BLaER1 treated with 17β-estradiol and CSF1 and Interleukin-3, amounts not matched to agents 10 nM and 100 nM (cell line): ENCODE data around the gene EYA3.

ENCODE experiments used
- H3K27ac ChIP-seq, 11 experiments: shearing (Covaris generic); formaldehyde crosslinking; 2 replicates each; pipeline ENCODE4 v1.8.1; 2022
- H3K27me3 ChIP-seq, 11 experiments: shearing (Covaris generic); formaldehyde crosslinking; 2 replicates each; pipeline ENCODE4 v1.8.1; 2022
- H3K36me3 ChIP-seq, 11 experiments: shearing (Covaris generic); formaldehyde crosslinking; 2 replicates each; pipeline ENCODE4 v1.8.1; 2022
- H3K4me1 ChIP-seq, 10 experiments: shearing (Covaris generic); formaldehyde crosslinking; 2 replicates each; pipeline ENCODE4 v1.8.1; 2022
- H3K4me2 ChIP-seq, 11 experiments: shearing (Covaris generic); formaldehyde crosslinking; 2 replicates each; pipeline ENCODE4 v1.8.1; 2022
- H3K4me3 ChIP-seq, 10 experiments: shearing (Covaris generic); formaldehyde crosslinking; 2 replicates each; pipeline ENCODE4 v1.8.1; 2022
- H3K9ac ChIP-seq, 11 experiments: shearing (Covaris generic); formaldehyde crosslinking; 2 replicates each; pipeline ENCODE4 v1.8.1; 2022
- H3K9me3 ChIP-seq, 11 experiments: shearing (Covaris generic); formaldehyde crosslinking; replicated peaks in 1 of 11; 2 replicates each; pipeline ENCODE4 v1.8.1; 2022
- H4K20me1 ChIP-seq, 11 experiments: shearing (Covaris generic); formaldehyde crosslinking; 2 replicates each; pipeline ENCODE4 v1.8.1; 2022
- Cebpa-rat ChIP-seq, 11 experiments: shearing (Covaris generic); IDR thresholded peaks; 2 replicates each; pipeline ENCODE4 v1.8.1; 2022

EYA3 gene

DNA sequence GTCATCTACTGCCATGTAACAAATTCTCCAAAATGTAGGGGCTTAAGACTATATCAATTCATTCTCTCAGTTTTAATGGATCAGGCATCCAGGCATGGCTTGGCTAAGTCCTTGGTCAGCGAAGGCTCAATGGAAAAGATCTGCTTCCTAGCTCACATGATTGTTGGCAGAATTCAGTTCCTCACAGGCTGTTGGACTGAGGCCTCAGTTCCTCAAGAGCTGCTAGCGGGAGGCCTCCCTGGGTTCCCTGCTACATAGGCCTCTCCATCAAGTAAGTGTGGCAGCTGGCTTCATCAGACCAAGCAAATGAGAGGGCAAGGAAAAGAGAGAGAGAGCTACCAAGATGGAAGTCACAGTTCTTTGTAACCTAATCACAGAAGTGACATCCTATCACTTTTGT lies 19.6 kb upstream of the EYA3 start:
- Histone ChIP-seq H3K9me3 (no peaks in the 10 kb centered on the region), H4K20me1 (no peaks in the 10 kb centered on the region), H3K27ac (0 out of 22 replicates have a peak overlapping the region, but pooled peaks of 1 of the 11 experiments have one; percentile 6), H3K4me2 (peak overlapping the region in 3 of 11 experiments; percentile 13 to 51 (median 48); a peak in 5 of 22 replicates), H3K4me1 (peaks cover 0 to 77% (median 31%) of the 10 kb centered on the region in 10 experiments; a peak in 15 of 20 replicates), H3K27me3 (no peaks in the 10 kb centered on the region), H3K4me3 (no peak overlapping the region), H3K36me3 (no peaks in the 10 kb centered on the region), H3K9ac (no peak overlapping the region)
- no peak for TF ChIP-seq Cebpa-rat (IDR thresholded peaks at IDR 0.05)

DNA sequence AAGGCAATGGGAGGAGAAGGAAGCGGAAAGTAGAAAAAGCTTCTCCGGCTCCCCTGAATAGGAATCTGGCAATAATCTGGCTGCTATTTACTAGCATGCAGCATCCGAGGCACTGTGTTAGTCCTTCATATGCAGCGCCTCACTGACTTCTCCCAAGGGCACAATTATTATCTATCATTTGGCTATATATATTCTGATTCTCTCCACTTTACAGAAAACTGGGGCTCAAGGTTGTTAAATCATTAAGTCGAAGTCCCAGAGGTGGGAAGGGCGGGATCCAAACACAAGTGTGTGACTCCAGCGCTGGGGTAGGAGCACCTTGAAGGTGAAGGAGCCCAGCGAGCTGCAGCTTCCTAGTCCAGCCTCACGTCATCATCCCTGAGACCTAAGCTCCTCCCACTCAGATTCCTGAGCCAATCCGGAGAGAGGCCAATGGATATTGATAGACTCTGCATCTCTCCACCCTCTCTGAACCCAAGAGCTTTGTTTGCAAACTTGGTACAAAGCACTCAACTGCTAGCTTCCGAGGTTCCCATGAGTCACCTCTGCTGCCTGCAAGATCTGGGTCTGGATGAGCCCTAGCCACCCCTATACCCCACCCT lies 16.6 kb upstream of the EYA3 start:
- H3K36me3 ChIP-seq = no peaks in the 10 kb centered on the region
- H3K4me1 ChIP-seq = peaks cover 0 to 47% (median 9%) of the 10 kb centered on the region in 10 experiments; a peak in 9 of 20 replicates
- no peak overlapping the region for H3K9ac ChIP-seq
- no peaks in the 10 kb centered on the region for H3K9me3 ChIP-seq
- no peak for TF ChIP-seq Cebpa-rat (IDR thresholded peaks at IDR 0.05)
- H3K27me3 ChIP-seq = no peaks in the 10 kb centered on the region
- H4K20me1 ChIP-seq = no peaks in the 10 kb centered on the region
- no peak overlapping the region for H3K27ac ChIP-seq
- H3K4me3 ChIP-seq = no peak overlapping the region
- H3K4me2 ChIP-seq = no peak overlapping the region; a peak in 1 of 22 replicates

DNA sequence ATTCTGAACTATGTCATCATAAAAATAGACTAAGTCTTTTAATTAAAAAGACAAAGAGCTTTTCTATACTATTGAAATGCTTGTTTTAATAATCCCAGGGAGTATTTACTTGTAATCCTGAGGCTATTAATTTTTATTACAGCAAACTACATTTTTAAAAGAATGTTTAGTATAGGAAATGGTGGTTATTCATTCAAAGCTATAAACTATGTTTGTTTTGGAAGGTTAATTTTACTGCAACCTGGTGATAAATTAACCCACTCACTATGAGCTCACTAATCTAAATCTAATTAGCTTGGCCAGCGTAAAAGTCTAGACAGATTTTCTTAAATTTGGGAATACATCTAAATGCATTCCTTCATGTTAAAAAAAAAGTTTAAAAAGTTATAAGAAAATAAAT lies 13.8 kb upstream of the EYA3 start:
- no peak for TF ChIP-seq Cebpa-rat (IDR thresholded peaks at IDR 0.05)
- H3K9me3 ChIP-seq = no peaks in the 10 kb centered on the region
- no peak overlapping the region for H3K4me3 ChIP-seq

DNA sequence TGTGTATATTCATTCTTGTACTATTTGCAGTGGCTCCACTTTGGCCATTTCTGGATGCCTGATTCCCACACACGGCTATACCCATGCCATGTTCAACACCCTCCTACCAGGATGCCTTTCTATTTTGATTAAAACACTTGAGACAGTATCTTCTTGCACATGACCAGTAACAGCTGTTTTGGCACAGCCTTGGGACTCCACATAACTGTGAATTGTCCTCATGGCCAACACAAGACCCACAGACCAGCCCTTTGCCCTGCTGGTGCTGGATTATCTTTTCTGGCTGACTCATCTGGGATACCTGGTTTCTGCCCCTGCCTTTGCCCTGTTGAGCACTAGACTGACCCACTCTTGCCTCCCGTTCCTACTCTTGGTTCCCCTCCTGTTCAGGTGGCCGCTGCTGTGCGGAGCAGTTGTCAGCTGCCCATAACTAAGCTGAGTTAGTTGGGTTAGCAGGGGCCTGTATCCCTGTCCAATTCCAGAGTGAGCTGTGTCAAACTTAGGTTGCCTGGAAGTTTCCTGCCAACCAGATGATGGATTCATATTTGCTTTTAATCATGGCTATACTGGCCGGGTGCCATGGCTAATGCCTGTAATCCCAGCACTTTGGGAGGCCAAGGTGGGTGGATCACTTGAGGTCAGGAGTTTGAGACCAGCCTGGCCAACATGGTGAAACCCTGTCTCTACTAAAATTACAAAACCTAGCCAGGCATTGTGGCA lies 10.8 kb upstream of the EYA3 start:
- no peaks in the 10 kb centered on the region for H4K20me1 ChIP-seq
- H3K4me1 ChIP-seq = peaks cover 0 to 20% (median 7%) of the 10 kb centered on the region in 10 experiments; a peak in 10 of 20 replicates
- no peak overlapping the region for H3K9ac ChIP-seq
- no peaks in the 10 kb centered on the region for H3K27me3 ChIP-seq
- H3K36me3 ChIP-seq = no peaks in the 10 kb centered on the region
- no peak overlapping the region for H3K4me2 ChIP-seq
- no peak overlapping the region for H3K27ac ChIP-seq
- H3K9me3 ChIP-seq = no peaks in the 10 kb centered on the region
- TF ChIP-seq Cebpa-rat (IDR thresholded peaks at IDR 0.05) = no peak
- H3K4me3 ChIP-seq = no peak overlapping the region

More for the DNA sequence above, 13.8 kb upstream of the EYA3 start:
- Histone ChIP-seq H3K4me2 (no peak overlapping the region), H3K9ac (no peak overlapping the region), H3K4me1 (peaks cover 0 to 23% (median 7%) of the 10 kb centered on the region in 10 experiments; a peak in 9 of 20 replicates), H3K27ac (no peak overlapping the region), H3K27me3 (no peaks in the 10 kb centered on the region), H4K20me1 (no peaks in the 10 kb centered on the region), H3K36me3 (no peaks in the 10 kb centered on the region)

DNA sequence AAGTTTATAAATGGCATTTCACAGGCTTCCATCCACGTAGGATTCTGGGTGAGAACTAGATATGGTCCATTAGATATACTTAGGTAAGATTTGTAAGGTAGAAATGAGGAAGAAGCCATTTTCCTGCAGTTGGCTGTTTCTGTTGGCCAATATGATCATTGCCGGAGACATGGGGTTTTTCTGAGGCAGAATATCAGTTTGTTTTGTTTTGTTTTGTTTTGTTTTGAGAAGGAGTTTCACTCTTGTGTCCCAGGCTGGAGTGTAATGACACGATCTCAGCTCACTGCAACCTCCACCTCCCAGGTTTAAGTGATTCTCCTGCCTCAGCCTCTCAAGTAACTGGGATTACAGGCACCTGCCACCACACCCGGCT lies 8.7 kb upstream of the EYA3 start:
- no peak for TF ChIP-seq Cebpa-rat (IDR thresholded peaks at IDR 0.05)
- no peak overlapping the region for H3K9ac ChIP-seq
- peak overlapping the region in 3 of 11 experiments; percentile 12 to 43 (median 23); a peak in 3 of 22 replicates for H3K4me2 ChIP-seq
- H3K9me3 ChIP-seq = no peaks in the 10 kb centered on the region
- H3K4me3 ChIP-seq = no peak overlapping the region
- no peaks in the 10 kb centered on the region for H3K27me3 ChIP-seq
- no peaks in the 10 kb centered on the region for H4K20me1 ChIP-seq
- H3K36me3 ChIP-seq = no peaks in the 10 kb centered on the region
- H3K27ac ChIP-seq = no peak overlapping the region
- H3K4me1 ChIP-seq = peaks cover 0 to 21% (median 2%) of the 10 kb centered on the region in 10 experiments; a peak in 8 of 20 replicates

DNA sequence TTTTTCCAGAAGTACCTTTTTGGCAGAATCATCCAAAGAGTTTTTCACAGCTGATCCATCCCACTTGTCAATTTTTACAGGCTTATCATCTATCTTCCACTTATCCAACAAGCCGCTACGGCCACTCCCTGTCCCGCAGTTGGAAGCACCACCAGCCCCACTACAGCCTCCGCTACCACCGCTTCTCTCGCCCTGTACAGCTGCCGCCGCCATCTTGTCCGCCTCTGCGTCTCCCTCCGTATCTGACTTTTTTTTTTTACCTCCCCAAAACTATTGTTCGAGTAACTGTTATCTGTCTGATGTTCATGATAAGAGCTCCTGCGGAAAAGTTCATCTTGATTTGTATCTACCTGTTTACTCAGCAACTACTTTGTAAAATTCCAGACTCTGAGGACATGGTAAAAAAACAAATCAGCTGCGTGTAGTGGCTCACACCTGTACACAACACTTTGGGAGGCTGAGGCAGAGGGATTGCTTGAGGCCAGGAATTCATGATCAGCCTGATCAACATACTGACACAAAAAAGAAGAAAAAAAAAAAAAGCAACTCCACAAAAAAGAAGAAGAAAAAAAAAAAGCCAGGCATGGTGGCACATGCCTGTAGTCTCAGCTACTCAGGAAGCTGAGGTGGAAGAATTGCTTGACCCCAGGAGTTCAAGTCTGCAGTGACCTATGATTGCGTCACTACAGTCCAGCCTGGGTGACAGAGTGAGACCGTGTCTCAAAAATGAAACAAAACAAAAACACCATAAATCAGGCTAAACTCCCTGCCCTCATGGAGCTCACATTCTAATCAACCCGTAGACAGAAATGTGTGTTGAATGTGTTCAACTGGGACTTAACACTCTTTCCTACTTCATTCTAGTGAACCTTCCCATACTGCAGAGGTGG lies 8.0 kb upstream of the EYA3 start:
- H3K36me3 ChIP-seq = no peaks in the 10 kb centered on the region
- peak overlapping the region in 3 of 11 experiments; percentile 12 to 43 (median 23); a peak in 4 of 22 replicates for H3K4me2 ChIP-seq
- H3K9ac ChIP-seq = no peak overlapping the region
- no peak overlapping the region for H3K27ac ChIP-seq
- H4K20me1 ChIP-seq = no peaks in the 10 kb centered on the region
- peaks cover 0 to 25% (median 2%) of the 10 kb centered on the region in 10 experiments; a peak in 8 of 20 replicates for H3K4me1 ChIP-seq
- TF ChIP-seq Cebpa-rat (IDR thresholded peaks at IDR 0.05) = peak in 4 of 11 experiments; percentile 15 to 57 (median 25); a peak in 3 of 22 replicates
- H3K4me3 ChIP-seq = no peak overlapping the region
- no peaks in the 10 kb centered on the region for H3K27me3 ChIP-seq
- H3K9me3 ChIP-seq = no peaks in the 10 kb centered on the region

DNA sequence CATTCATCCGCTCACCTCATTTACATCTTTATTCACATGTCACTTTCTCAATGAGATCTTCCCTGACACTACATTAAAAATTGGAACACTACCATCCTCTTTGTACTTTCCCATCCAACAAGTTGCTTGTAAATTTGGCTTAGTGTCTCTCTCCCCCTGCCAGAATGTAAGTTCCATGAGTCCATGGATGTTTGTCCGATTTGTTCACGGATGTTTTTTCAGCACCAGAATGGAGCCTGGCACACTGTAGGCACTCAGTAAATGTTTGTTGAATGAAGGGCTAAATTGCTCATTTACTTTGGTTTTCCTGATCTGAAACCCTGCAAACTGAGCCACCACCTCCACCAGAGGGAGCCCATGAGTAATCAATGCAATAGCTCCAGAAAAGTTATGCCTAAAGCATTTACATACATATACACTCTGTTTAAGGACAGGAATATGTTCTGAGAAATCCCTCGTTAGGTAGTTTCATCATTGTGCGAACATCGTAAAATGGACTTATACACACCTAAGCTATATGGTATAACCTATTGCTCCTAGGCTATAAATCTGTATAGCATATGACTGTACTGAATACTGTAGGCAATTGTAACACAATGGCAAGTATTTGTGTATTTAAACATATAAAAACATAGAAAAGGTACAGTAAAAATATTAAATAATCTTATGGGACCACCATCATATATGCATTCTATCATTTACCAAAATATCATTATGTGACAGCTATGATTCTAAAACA lies 2.8 kb upstream of the EYA3 start:
- Histone ChIP-seq H3K4me3 (no peak overlapping the region), H3K4me2 (peak overlapping the region in 3 of 11 experiments; percentile 41 to 78 (median 69); a peak in 5 of 22 replicates), H3K27me3 (no peaks in the 10 kb centered on the region), H3K27ac (0 out of 22 replicates have a peak overlapping the region, but pooled peaks of 2 of the 11 experiments have one; percentile 2 to 10), H3K4me1 (peaks cover 18 to 54% (median 22%) of the 10 kb centered on the region in 10 experiments), H3K9me3 (no peaks in the 10 kb centered on the region), H3K9ac (peak overlapping the region in 2 of 11 experiments; percentile 6 to 11; a peak in 2 of 22 replicates), H4K20me1 (peaks cover 0 to 18% (median 9%) of the 10 kb centered on the region in 11 experiments; a peak in 13 of 22 replicates), H3K36me3 (no peaks in the 10 kb centered on the region)
- TF ChIP-seq Cebpa-rat (IDR thresholded peaks at IDR 0.05) = no peak

DNA sequence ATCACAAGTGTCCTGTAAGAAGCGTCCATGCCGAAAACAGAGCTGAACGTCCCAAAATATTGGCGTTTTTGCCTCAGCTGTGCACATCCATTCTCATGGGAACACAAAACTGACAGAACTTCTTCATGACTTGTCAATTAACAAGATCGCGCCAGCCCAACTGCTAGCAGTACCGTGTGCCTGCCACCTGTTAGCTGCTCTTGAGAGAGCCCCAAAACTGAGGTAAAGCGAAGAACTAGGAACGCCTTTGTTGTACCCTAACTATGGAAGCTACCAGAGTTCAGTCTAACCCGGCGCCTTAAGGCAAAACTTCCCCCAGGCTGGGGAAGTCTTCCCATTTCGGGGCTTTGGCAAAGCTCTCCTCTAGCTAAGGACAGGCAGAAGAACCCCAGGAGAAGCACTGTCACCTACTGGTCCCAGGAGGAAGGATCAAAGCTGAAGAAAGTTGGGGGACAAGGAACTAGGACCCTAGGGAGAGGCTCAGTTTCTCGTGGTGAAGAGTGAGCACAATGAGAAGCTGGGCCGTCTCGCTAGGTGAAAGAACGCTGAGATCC lies 719 bp downstream of the EYA3 start:
- TF ChIP-seq Cebpa-rat (IDR thresholded peaks at IDR 0.05) = no peak
- H3K27ac ChIP-seq = peak overlapping the region; percentile 80 to 92 (median 87)
- no peaks in the 10 kb centered on the region for H3K27me3 ChIP-seq
- H3K9ac ChIP-seq = peak overlapping the region; percentile 83 to 93 (median 88)
- no peaks in the 10 kb centered on the region for H3K9me3 ChIP-seq
- H3K4me3 ChIP-seq = peak overlapping the region; percentile 70 to 95 (median 82)
- H3K36me3 ChIP-seq = no peaks in the 10 kb centered on the region
- H3K4me1 ChIP-seq = peaks cover 19 to 67% (median 27%) of the 10 kb centered on the region in 10 experiments
- H4K20me1 ChIP-seq = peaks cover 15 to 49% (median 22%) of the 10 kb centered on the region in 11 experiments; a peak in 16 of 22 replicates
- peak overlapping the region; percentile 87 to 97 (median 94) for H3K4me2 ChIP-seq
